ENCODE results near the gene BCL6B. TPM values are rescaled to one million over a fixed set of nuclear protein-coding genes. Genes with fewer than 3 reads are reported as not detected.

The BCL6B gene
- total RNA-seq (2022; extraction: Qiagen RNA extraction; ENCODE audit: low read depth), result not detected in 5 replicates

DNA sequence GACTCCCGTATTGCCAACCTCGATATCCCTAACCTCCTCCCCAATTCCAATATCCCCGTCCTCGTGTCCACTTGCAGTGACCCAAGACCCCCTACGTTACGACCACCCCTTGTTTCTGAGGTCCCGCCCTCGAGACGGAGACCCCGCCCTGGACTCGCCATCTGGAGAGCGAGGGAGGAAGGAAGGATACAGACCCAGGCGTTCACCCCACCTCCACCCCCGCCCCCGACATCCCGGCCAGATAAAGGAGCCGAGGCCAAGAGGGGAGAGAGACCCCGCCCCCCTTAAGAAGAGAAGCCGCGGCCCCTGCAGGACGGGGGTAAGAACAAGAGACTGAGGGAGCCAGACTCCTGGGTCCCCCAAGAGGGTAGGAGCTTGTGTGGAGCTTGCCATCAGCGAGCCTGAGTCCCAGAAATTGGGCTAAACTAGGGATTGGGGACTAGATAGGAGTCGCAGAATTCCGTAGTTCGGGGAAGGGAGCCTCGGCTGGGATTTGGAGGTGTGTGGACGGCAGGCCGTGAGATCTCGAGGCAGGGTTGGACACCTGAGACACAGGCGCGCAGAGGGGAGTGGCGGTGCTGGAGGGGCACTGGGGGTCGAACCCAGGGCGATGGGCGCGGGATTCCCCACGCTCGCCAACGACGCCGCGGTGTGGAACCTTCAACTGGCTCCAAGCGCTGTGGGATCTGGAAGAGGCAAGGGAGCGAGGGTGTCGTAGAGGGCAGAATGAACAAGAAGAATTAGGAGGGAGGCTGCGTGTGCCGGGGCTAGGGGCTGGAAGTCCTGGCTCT lies at the start of gene BCL6B:
Gene BCL6B (plus strand): TSS at position 270 of the 791 bp plus-strand sequence. CDS start 622 bp downstream, outside the sequence.

DNA sequence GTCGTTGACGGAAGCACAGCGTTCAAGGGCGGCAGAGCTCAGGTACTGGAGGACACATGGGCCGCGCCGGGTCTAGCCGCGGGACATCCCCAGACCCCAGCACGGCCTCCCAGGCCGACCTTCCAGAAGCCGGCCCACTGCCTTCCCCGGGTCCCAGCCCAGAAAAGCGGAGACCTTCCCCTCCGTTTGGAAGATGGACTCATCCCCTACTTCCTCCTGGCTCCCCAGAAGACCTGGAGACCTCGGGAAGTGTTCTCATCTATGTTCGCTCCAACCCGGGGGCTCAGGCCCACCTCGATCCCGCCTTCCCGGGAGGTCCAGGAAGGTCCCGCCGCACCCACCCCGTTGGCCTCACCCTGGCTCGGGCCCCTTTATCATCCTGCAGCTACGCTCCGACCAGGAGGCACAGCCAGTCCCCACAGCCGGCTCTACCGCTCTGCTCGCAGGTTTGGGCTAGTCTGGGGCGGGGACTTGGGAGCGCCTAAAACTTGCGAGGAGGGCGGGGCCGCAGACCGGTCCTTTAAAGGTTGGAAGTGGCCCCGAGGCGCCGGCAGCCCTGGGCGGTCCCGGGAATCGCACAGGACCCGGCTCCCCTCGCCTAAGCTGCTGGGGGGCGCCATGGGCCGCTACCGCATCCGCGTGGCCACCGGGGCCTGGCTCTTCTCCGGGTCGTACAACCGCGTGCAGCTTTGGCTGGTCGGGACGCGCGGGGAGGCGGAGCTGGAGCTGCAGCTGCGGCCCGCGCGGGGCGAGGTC lies 27.2 kb upstream of the BCL6B start, which contains the start of gene ALOX12:
Gene ALOX12 (plus strand): TSS at position 550 of the 756 bp plus-strand sequence. CDS start 69 bp downstream, at position 619.

GRCh38 chr17:7035591-7036368 lies 12.9 kb downstream of the BCL6B start, which contains the start of gene SLC16A13:
TSS of gene SLC16A13 (plus strand) at chr17:7036015. CDS start at chr17:7036383, 368 bp downstream.

DNA sequence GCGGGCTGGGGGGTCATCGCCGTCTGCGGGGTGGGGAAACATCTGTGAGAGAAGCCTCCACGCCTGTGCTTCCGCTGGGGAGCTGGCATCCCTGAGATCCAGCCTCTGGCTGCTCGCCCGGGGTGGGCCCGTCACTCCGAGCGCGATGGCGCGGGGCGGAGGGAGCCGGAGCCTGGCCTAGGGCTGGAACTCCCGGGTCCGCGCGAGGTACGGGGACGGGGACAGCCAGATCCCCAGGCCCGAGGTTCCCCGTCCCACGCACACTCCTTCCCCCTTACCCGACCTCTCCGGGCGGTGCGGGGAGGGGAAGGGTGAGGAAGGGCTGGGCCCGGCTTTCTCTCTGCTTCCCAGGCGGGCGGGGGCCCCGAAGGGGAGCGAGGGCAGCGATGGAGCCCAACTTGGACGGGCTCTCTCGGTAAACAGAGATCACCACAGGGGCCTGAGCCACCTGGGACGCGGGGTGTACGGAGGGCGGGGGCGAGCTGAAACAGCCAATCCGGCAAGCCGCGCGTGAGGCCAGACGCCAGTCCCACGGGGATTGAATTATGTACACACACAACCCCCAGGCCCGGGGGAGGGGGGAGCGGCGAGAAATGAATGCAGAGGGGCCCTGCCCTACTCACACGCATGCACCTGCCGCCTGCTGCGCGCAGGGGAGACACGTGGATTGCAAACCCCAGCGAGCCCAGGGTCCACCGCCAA lies 20.8 kb downstream of the BCL6B start, which contains the start of gene SLC16A11:
Gene SLC16A11 (minus strand): TSS at position 596 of the 702 bp plus-strand sequence. CDS start 579 bp downstream, at position 17.

Other genes with a start within 250 kb of the BCL6B start
- not detected in 5 replicates for gene FBXO39, start 246.8 kb upstream of the BCL6B start, total RNA-seq (2022; extraction: Qiagen RNA extraction; ENCODE audit: low read depth)
- 0.12 to 0.21 TPM in 2 of 5 replicates, not detected in the others for gene TEKT1, start 191.3 kb upstream of the BCL6B start, total RNA-seq (2022; extraction: Qiagen RNA extraction; ENCODE audit: low read depth)
- not detected in 5 replicates for gene ALOX12, start 27.0 kb upstream of the BCL6B start, total RNA-seq (2022; extraction: Qiagen RNA extraction; ENCODE audit: low read depth)
- gene RNASEK, start 10.4 kb upstream of the BCL6B start, total RNA-seq (2022; extraction: Qiagen RNA extraction; ENCODE audit: low read depth), result 408 to 509 TPM (median 429 TPM) in 5 replicates
- gene SLC16A13, start 13.0 kb downstream of the BCL6B start, total RNA-seq (2022; extraction: Qiagen RNA extraction; ENCODE audit: low read depth), result 5.7 to 13.1 TPM (median 10.9 TPM) in 5 replicates
- not detected in 5 replicates for gene SLC16A11, start 21.0 kb downstream of the BCL6B start, total RNA-seq (2022; extraction: Qiagen RNA extraction; ENCODE audit: low read depth)
- gene CLEC10A, start 57.2 kb downstream of the BCL6B start, total RNA-seq (2022; extraction: Qiagen RNA extraction; ENCODE audit: low read depth), result not detected in 5 replicates
- 0.17 TPM in 1 of 5 replicates, not detected in the others for gene ASGR2, start 91.8 kb downstream of the BCL6B start, total RNA-seq (2022; extraction: Qiagen RNA extraction; ENCODE audit: low read depth)
- 0.69 to 2.2 TPM (median 1.1 TPM) in 5 replicates for gene ASGR1, start 156.3 kb downstream of the BCL6B start, total RNA-seq (2022; extraction: Qiagen RNA extraction; ENCODE audit: low read depth)
- 5.1 to 8.9 TPM (median 7.9 TPM) in 5 replicates for gene DLG4, start 196.8 kb downstream of the BCL6B start, total RNA-seq (2022; extraction: Qiagen RNA extraction; ENCODE audit: low read depth)
- 303 to 481 TPM (median 423 TPM) in 5 replicates for gene ACADVL, start 196.9 kb downstream of the BCL6B start, total RNA-seq (2022; extraction: Qiagen RNA extraction; ENCODE audit: low read depth)
- 23.8 to 44.5 TPM (median 38.9 TPM) in 5 replicates for gene DVL2, start 211.5 kb downstream of the BCL6B start, total RNA-seq (2022; extraction: Qiagen RNA extraction; ENCODE audit: low read depth)
- 82.5 to 108 TPM (median 92.1 TPM) in 5 replicates for gene PHF23, start 216.4 kb downstream of the BCL6B start, total RNA-seq (2022; extraction: Qiagen RNA extraction; ENCODE audit: low read depth)
- 646 to 813 TPM (median 659 TPM) in 5 replicates for gene GABARAP, start 219.4 kb downstream of the BCL6B start, total RNA-seq (2022; extraction: Qiagen RNA extraction; ENCODE audit: low read depth)
- gene CTDNEP1, start 228.7 kb downstream of the BCL6B start, total RNA-seq (2022; extraction: Qiagen RNA extraction; ENCODE audit: low read depth), result 216 to 257 TPM (median 229 TPM) in 5 replicates
- gene ELP5, start 229.2 kb downstream of the BCL6B start, total RNA-seq (2022; extraction: Qiagen RNA extraction; ENCODE audit: low read depth), result 101 to 153 TPM (median 123 TPM) in 5 replicates
- gene CLDN7, start 239.4 kb downstream of the BCL6B start, total RNA-seq (2022; extraction: Qiagen RNA extraction; ENCODE audit: low read depth), result 0.29 to 2.9 TPM (median 1.6 TPM) in 5 replicates

Data from A549 treated with ZK216348 at 1 μM for 4 hours (cell line).